IMR-90 (cell line): ENCODE measurements around the gene KRTAP10-3. TPM values are rescaled to one million over a fixed set of nuclear protein-coding genes. Genes with fewer than 3 reads are reported as not detected.

ENCODE experiments used
- ATAC-seq: fragments of 200-7000 bp; cut with Tn5 transposase; 2 replicates; pipeline ENCODE4 v1.9.1; 2020; ENCODE audit warnings: low read depth, mild to moderate bottlenecking, moderate library complexity
- BruUV-seq: library from RNA; stranded (reverse); fragments of 400-500 nt; replicated peaks from 2 replicates; lab custom pipeline; 2021; lab: Mats Ljungman, UMichigan
- CTCF ChIA-PET: fragments of 300-600 bp; formaldehyde crosslinking; extraction: SDS; loops from one replicate; lab custom pipeline; 2021; ENCODE audit warnings: antibody characterized with exemption; lab: Yijun Ruan, JAX
- POLR2A ChIA-PET: fragments of 300-600 bp; sonication (Branson Sonifier 250); formaldehyde crosslinking; loops from one replicate; lab custom pipeline; 2022; ENCODE audit warnings: antibody characterized with exemption; ENCODE audit not compliant: unreplicated experiment; lab: Charles Lee
- DNase-seq: peaks from one replicate; pipeline ENCODE4 v3.0.0; 2013
- H2AFZ ChIP-seq: replicated peaks from 2 replicates; pipeline ENCODE3; 2013; ENCODE audit warnings: low read length, mild to moderate bottlenecking; ENCODE audit not compliant: poor library complexity
- H2AK5ac ChIP-seq: 2 replicates; pipeline ENCODE4 v1.6.1; 2013; ENCODE audit warnings: low read depth, low read length, inconsistent platforms
- H2AK9ac ChIP-seq: replicated peaks from 2 replicates; pipeline ENCODE3; 2013; ENCODE audit warnings: mild to moderate bottlenecking, low read depth, low read length, moderate library complexity; ENCODE audit not compliant: poor library complexity
- H2BK120ac ChIP-seq: 2 replicates; pipeline ENCODE4 v1.6.1; 2013; ENCODE audit warnings: low read depth, low read length, inconsistent platforms
- H2BK15ac ChIP-seq: 3 replicates; pipeline ENCODE4 v1.6.1; 2013; ENCODE audit warnings: low read depth, low read length, inconsistent platforms
- H2BK20ac ChIP-seq: 2 replicates; pipeline ENCODE4 v1.6.1; 2013; ENCODE audit warnings: low read depth, mild to moderate bottlenecking, inconsistent platforms, low read length, moderate library complexity
- H2BK5ac ChIP-seq: 2 replicates; pipeline ENCODE4 v1.6.1; 2013; ENCODE audit warnings: mild to moderate bottlenecking, low read depth, low read length, inconsistent platforms; ENCODE audit not compliant: poor library complexity, severe bottlenecking
- H3K14ac ChIP-seq: replicated peaks from 2 replicates; pipeline ENCODE4 v1.6.1; 2013; ENCODE audit warnings: low read depth, low read length, inconsistent platforms
- H3K18ac ChIP-seq: 2 replicates; pipeline ENCODE4 v1.6.1; 2013; ENCODE audit warnings: low read depth, low read length, control low read depth
- H3K23ac ChIP-seq: 2 replicates; pipeline ENCODE4 v1.6.1; 2013; ENCODE audit warnings: low read depth, low read length, inconsistent platforms
- H3K27ac ChIP-seq: 2 replicates; pipeline ENCODE4 v1.5.1; 2013; ENCODE audit warnings: mild to moderate bottlenecking, control low read depth, low read length; ENCODE audit not compliant: insufficient read depth
- H3K27me3 ChIP-seq: 2 replicates; pipeline ENCODE4 v1.6.1; 2013; ENCODE audit warnings: low read length; ENCODE audit not compliant: control insufficient read depth, insufficient read depth
- H3K36me3 ChIP-seq: 2 replicates; pipeline ENCODE4 v1.6.1; 2013; ENCODE audit warnings: low read length, mixed read lengths; ENCODE audit not compliant: control insufficient read depth, insufficient read depth
- H3K4ac ChIP-seq: 2 replicates; pipeline ENCODE4 v1.6.1; 2013; ENCODE audit warnings: low read depth, low read length, inconsistent platforms
- H3K4me1 ChIP-seq: 2 replicates; pipeline ENCODE4 v1.6.1; 2013; ENCODE audit warnings: low read length, mixed read lengths; ENCODE audit not compliant: control insufficient read depth, insufficient read depth
- H3K4me2 ChIP-seq: 2 replicates; pipeline ENCODE4 v1.6.1; 2013; ENCODE audit warnings: low read depth, mild to moderate bottlenecking, control low read depth, low read length, moderate library complexity
- H3K4me3 ChIP-seq: 2 replicates; pipeline ENCODE4 v1.5.1; 2013; ENCODE audit warnings: low read depth, mild to moderate bottlenecking, control low read depth, low read length, moderate library complexity; ENCODE audit not compliant: insufficient read depth
- H3K56ac ChIP-seq: 2 replicates; pipeline ENCODE4 v1.6.1; 2013; ENCODE audit warnings: low read length, inconsistent platforms; ENCODE audit not compliant: insufficient read depth; ENCODE audit errors: extremely low read depth
- H3K79me1 ChIP-seq, 2 experiments: 2 replicates each; pipeline ENCODE4 v1.6.1; 2013; ENCODE audit warnings: low read length in 2 of 2, inconsistent platforms in 1 of 2, low read depth in 1 of 2
- H3K9ac ChIP-seq: 2 replicates; pipeline ENCODE4 v1.6.1; 2013; ENCODE audit warnings: low read depth, low read length, control low read depth
- H3K9me1 ChIP-seq: 2 replicates; pipeline ENCODE4 v1.6.1; 2013; ENCODE audit warnings: low read length, inconsistent platforms; ENCODE audit not compliant: insufficient read depth
- H3K9me3 ChIP-seq: 2 replicates; pipeline ENCODE4 v1.6.1; 2013; ENCODE audit warnings: low read length; ENCODE audit not compliant: control insufficient read depth, insufficient read depth
- H4K20me1 ChIP-seq: 2 replicates; pipeline ENCODE4 v1.6.1; 2013; ENCODE audit warnings: low read length, inconsistent platforms; ENCODE audit not compliant: insufficient read depth
- H4K5ac ChIP-seq: 2 replicates; pipeline ENCODE4 v1.6.1; 2013; ENCODE audit warnings: mild to moderate bottlenecking, low read depth, low read length, control low read depth
- H4K8ac ChIP-seq, 2 experiments: 2 replicates each; pipeline ENCODE4 v1.6.1; 2013; ENCODE audit warnings: low read depth in 2 of 2, low read length in 2 of 2, control low read depth in 1 of 2, inconsistent platforms in 1 of 2
- H4K91ac ChIP-seq: 2 replicates; pipeline ENCODE4 v1.6.1; 2013; ENCODE audit warnings: low read depth, low read length, inconsistent platforms; ENCODE audit not compliant: insufficient read depth
- BHLHE40 ChIP-seq: fragments of 150-350 bp; IDR thresholded peaks from 2 replicates; pipeline ENCODE4 v1.6.1; 2016; ENCODE audit warnings: mild to moderate bottlenecking, low read depth, low read length
- CEBPB ChIP-seq: IDR thresholded peaks from 2 replicates; pipeline ENCODE4 v1.6.1; 2012; ENCODE audit warnings: low read depth, low read length, improper control_type of control experiment
- CHD1 ChIP-seq: IDR thresholded peaks from 2 replicates; pipeline ENCODE4 v1.6.1; 2012; ENCODE audit warnings: low read depth, low read length, improper control_type of control experiment
- CTCF ChIP-seq: conservative IDR thresholded peaks from 2 replicates; pipeline ENCODE4 v1.5.1; 2012; ENCODE audit warnings: mild to moderate bottlenecking, low read depth, low read length, improper control_type of control experiment
- ELK1 ChIP-seq: fragments of 150-350 bp; IDR thresholded peaks from 2 replicates; pipeline ENCODE4 v1.6.1; 2016; ENCODE audit warnings: low read depth, mild to moderate bottlenecking, low read length, moderate library complexity, borderline replicate concordance
- FOS ChIP-seq: fragments of 150-350 bp; IDR thresholded peaks from 2 replicates; pipeline ENCODE4 v1.6.1; 2016; ENCODE audit warnings: low read depth, low read length
- MAFK ChIP-seq: IDR thresholded peaks from 2 replicates; pipeline ENCODE4 v1.6.1; 2012; ENCODE audit warnings: low read depth, low read length, improper control_type of control experiment
- MAZ ChIP-seq: IDR thresholded peaks from 2 replicates; pipeline ENCODE4 v1.6.1; 2012; ENCODE audit warnings: low read depth, mild to moderate bottlenecking, low read length, improper control_type of control experiment, moderate library complexity, borderline replicate concordance
- MXI1 ChIP-seq: IDR thresholded peaks from 2 replicates; pipeline ENCODE4 v1.6.1; 2012; ENCODE audit warnings: low read depth, mild to moderate bottlenecking, low read length, moderate library complexity, borderline replicate concordance
- NFE2L2 ChIP-seq: fragments of 150-350 bp; IDR thresholded peaks from 2 replicates; pipeline ENCODE4 v1.6.1; 2016; ENCODE audit warnings: low read depth, mild to moderate bottlenecking, low read length
- POLR2A ChIP-seq: IDR thresholded peaks from 2 replicates; pipeline ENCODE4 v1.6.1; 2012; ENCODE audit warnings: mild to moderate bottlenecking, low read depth, low read length
- RAD21 ChIP-seq: IDR thresholded peaks from 2 replicates; pipeline ENCODE4 v1.6.1; 2012; ENCODE audit warnings: low read length, improper control_type of control experiment
- RCOR1 ChIP-seq: IDR thresholded peaks from 2 replicates; pipeline ENCODE4 v1.6.1; 2012; ENCODE audit warnings: mild to moderate bottlenecking, low read length, improper control_type of control experiment; ENCODE audit not compliant: insufficient replicate concordance
- RFX5 ChIP-seq: IDR thresholded peaks from 2 replicates; pipeline ENCODE4 v1.8.0; 2012; ENCODE audit warnings: low read depth, mild to moderate bottlenecking, low read length, moderate library complexity
- SMC3 ChIP-seq: fragments of 150-350 bp; IDR thresholded peaks from 2 replicates; pipeline ENCODE4 v1.6.1; 2016; ENCODE audit warnings: low read depth, mild to moderate bottlenecking, antibody characterized with exemption, low read length, moderate library complexity
- USF2 ChIP-seq: fragments of 150-350 bp; IDR thresholded peaks from 2 replicates; pipeline ENCODE4 v1.6.1; 2017; ENCODE audit warnings: mild to moderate bottlenecking, antibody characterized with exemption, low read length, low read depth
- WGBS, 2 experiments: methylation state at CpG; one replicate each; pipeline versions ENCODE4 v1.1.5 to v1.1.7; 2013; ENCODE audit warnings: missing lambda C conversion rate in 2 of 2; ENCODE audit not compliant: insufficient read length in 1 of 2; ENCODE audit errors: extremely low coverage in 2 of 2; 5-methylcytosine and 5-hydroxymethylcytosine counted together
- dilution Hi-C: fragments of 300-500 bp; cut with HindIII; formaldehyde crosslinking; loops from one replicate; pipeline ENCODE4 v1.14.3; 2018; ENCODE audit warnings: low sequenced_read_pairs; ENCODE audit not compliant: unreplicated experiment
- in situ Hi-C: fragments of 300-500 bp; cut with MboI; formaldehyde crosslinking; loops from 3 replicates; pipeline ENCODE4 v1.14.3; 2019; ENCODE audit warnings: low sequenced_read_pairs, inconsistent platforms, mixed read lengths
- intact Hi-C: fragments of 100-400 bp; cut with micrococcal nuclease; formaldehyde crosslinking; loops from 2 replicates; pipeline ENCODE4 v1.10.0; 2022
- polyA plus RNA-seq, 3 experiments: library from polyadenylated mRNA; depleted of rRNA; stranded (reverse); fragments of >200 nt; gene quantifications; 2 replicates each; pipeline ENCODE4 v1.2.3, GENCODE V29; 2012; ENCODE audit warnings: low replicate concordance in 1 of 3
- total RNA-seq: library from RNA; depleted of rRNA; stranded (reverse); fragments of >200 nt; gene quantifications from 2 replicates; pipeline ENCODE4 v1.2.3, GENCODE V29; 2012

Gene KRTAP10-3
- total and polyA plus RNA-seq, 2 of the 4 experiments (the other 2 are of a cell fraction): not detected

GRCh38 chr21:44596068-44596725 is 37.6 kb upstream of the KRTAP10-3 start:
- H3K56ac ChIP-seq: no peak overlapping the region
- no peak overlapping the region for H2BK120ac ChIP-seq
- no peak overlapping the region for H3K27ac ChIP-seq
- H4K91ac ChIP-seq: no peak overlapping the region
- H3K9me3 ChIP-seq: no peaks in the 10 kb centered on the region
- no peak overlapping the region for H2AK5ac ChIP-seq
- H3K9ac ChIP-seq: no peak overlapping the region
- H3K18ac ChIP-seq: no peak overlapping the region
- TF ChIP-seq CTCF (no peak), MAFK (no peak), RCOR1 (no peak), ELK1 (no peak), RFX5 (no peak), BHLHE40 (no peak), USF2 (no peak), NFE2L2 (no peak), MXI1 (no peak), CHD1 (no peak), SMC3 (no peak), CEBPB (no peak), FOS (no peak), RAD21 (no peak), POLR2A (no peak), MAZ (no peak)
- dilution Hi-C loops (no loop called here), intact Hi-C loops (no loop called here), in situ Hi-C loops (no loop called here)
- ATAC-seq: no peak
- ChIA-PET POLR2A (no interaction called here), CTCF (no interaction called here)
- H2AK9ac ChIP-seq: no peak overlapping the region
- BruUV-seq: no TSS peak
- H3K23ac ChIP-seq: no peak overlapping the region
- no peak overlapping the region for H3K14ac ChIP-seq
- H3K4me2 ChIP-seq: no peak overlapping the region
- H4K8ac ChIP-seq: no peak overlapping the region
- H2BK5ac ChIP-seq: no peak overlapping the region
- H2AFZ ChIP-seq: no peak overlapping the region
- no peak for DNase-seq
- no peaks in the 10 kb centered on the region for H3K4me1 ChIP-seq
- H4K5ac ChIP-seq: no peak overlapping the region
- H3K36me3 ChIP-seq: no peaks in the 10 kb centered on the region
- H3K9me1 ChIP-seq: no peaks in the 10 kb centered on the region
- H4K20me1 ChIP-seq: no peaks in the 10 kb centered on the region
- 45% methylated on average over 4 of the region's 9 CpGs; no CpG with 5 or more reads in 1 of the 2 experiments for WGBS, 2 experiments
- H3K27me3 ChIP-seq: peaks cover 4% of the 10 kb centered on the region; the same call in 1 of the 2 replicates
- no peak overlapping the region for H2BK15ac ChIP-seq
- H3K4ac ChIP-seq: no peak overlapping the region
- no peak overlapping the region for H2BK20ac ChIP-seq
- no peaks in the 10 kb centered on the region for H3K79me1 ChIP-seq
- no peak overlapping the region for H3K4me3 ChIP-seq
